NOMO-1 treated with dmso at 0.1 percent for 144 hours (cell line): ENCODE measurements around the gene TGFBR3.
"Not testable (repeated sequence)": the region's sequence is repeated elsewhere in the genome, so short reads cannot be mapped to it uniquely, and the experiment has no call there.

Experiments used
- DNase-seq: peaks from one replicate; lab custom pipeline; 2025; ENCODE audit not compliant: unreplicated experiment; lab: John Stamatoyannopoulos, UW

The TGFBR3 gene

GRCh38 chr1:91697861-91698260 lies 188.1 kb downstream of the TGFBR3 start:
- no peak for DNase-seq

GRCh38 chr1:91697416-91697815 lies 188.5 kb downstream of the TGFBR3 start:
- no peak for DNase-seq

- no peak for DNase-seq
Measured at GRCh38 chr1:91696321-91696720, 189.6 kb downstream of the TGFBR3 start.

- DNase-seq, result no peak
Measured at GRCh38 chr1:91693557-91693956, 192.4 kb downstream of the TGFBR3 start.

- no peak for DNase-seq
Measured at GRCh38 chr1:91691525-91691924, 194.4 kb downstream of the TGFBR3 start.

- no peak for DNase-seq
Measured at GRCh38 chr1:91689641-91690481, 196.1 kb downstream of the TGFBR3 start.

- DNase-seq, result no peak
Measured at GRCh38 chr1:91687452-91687851, 198.5 kb downstream of the TGFBR3 start.

GRCh38 chr1:91685994-91686393 lies 200.0 kb downstream of the TGFBR3 start:
- no peak for DNase-seq

GRCh38 chr1:91684481-91685196 lies 201.3 kb downstream of the TGFBR3 start:
- DNase-seq, result no peak

GRCh38 chr1:91683598-91683951 lies 202.4 kb downstream of the TGFBR3 start:
- no peak for DNase-seq

GRCh38 chr1:91682882-91683597 lies 202.9 kb downstream of the TGFBR3 start:
- DNase-seq, result no peak

GRCh38 chr1:91680556-91681155 lies 205.3 kb downstream of the TGFBR3 start:
- no peak for DNase-seq

GRCh38 chr1:91679446-91679845 lies 206.5 kb downstream of the TGFBR3 start:
- no peak for DNase-seq

GRCh38 chr1:91676030-91676429 lies 209.9 kb downstream of the TGFBR3 start:
- DNase-seq, result no peak

GRCh38 chr1:91674107-91674506 lies 211.8 kb downstream of the TGFBR3 start:
- no peak for DNase-seq

- DNase-seq, result no peak
Measured at GRCh38 chr1:91673613-91674012, 212.3 kb downstream of the TGFBR3 start.

GRCh38 chr1:91672601-91673161 lies 213.3 kb downstream of the TGFBR3 start:
- DNase-seq, result no peak

- DNase-seq, result no peak
Measured at GRCh38 chr1:91670781-91671180, 215.2 kb downstream of the TGFBR3 start.

- no peak for DNase-seq
Measured at GRCh38 chr1:91669584-91670350, 216.2 kb downstream of the TGFBR3 start.

- DNase-seq, result not testable (repeated sequence)
Measured at GRCh38 chr1:91666651-91667050, 219.3 kb downstream of the TGFBR3 start.
